HCT116 (cell line): ENCODE data around the gene SDK1. TPM values are rescaled to one million over a fixed set of nuclear protein-coding genes. Genes with fewer than 3 reads are reported as not detected.

ENCODE experiments used
- ATAC-seq: fragments of 200-7000 bp; cut with Tn5 transposase; 2 replicates; pipeline ENCODE4 v1.9.1; 2020; ENCODE audit warnings: mild to moderate bottlenecking, moderate library complexity
- BruUV-seq: library from RNA; stranded (reverse); fragments of 400-500 nt; replicated peaks from 2 replicates; lab custom pipeline; 2021; lab: Mats Ljungman, UMichigan
- CTCF ChIA-PET: fragments of 300-600 bp; sonication (Branson Sonifier 250); formaldehyde crosslinking; loops from one replicate; lab custom pipeline; 2021; ENCODE audit warnings: antibody characterized with exemption; lab: Charles Lee
- POLR2A ChIA-PET: fragments of 300-600, 350-600 bp; sonication (Branson Sonifier 250); formaldehyde crosslinking; loops from one replicate; lab custom pipeline; 2021; ENCODE audit warnings: antibody characterized with exemption; lab: Charles Lee
- RAD21 ChIA-PET, 2 experiments: fragments of 300-600 bp; sonication (Branson Sonifier 250); formaldehyde crosslinking; loops; one replicate each; lab custom pipeline; 2023; ENCODE audit warnings: low total read pairs in 2 of 2; ENCODE audit not compliant: uncharacterized antibody in 2 of 2, unreplicated experiment in 2 of 2, low non-redundant PET in 1 of 2; lab: Charles Lee
- DNase-seq: peaks from one replicate; pipeline ENCODE4 v3.0.0-alpha.2; 2010; ENCODE audit warnings: low read depth, low spot score
- H2AFZ ChIP-seq: fragments of 200-600 bp; shearing (Covaris generic), sonication (generic); 2 replicates; pipeline ENCODE4 v1.6.1; 2017; ENCODE audit warnings: low read depth, mixed run types, mixed read lengths, antibody characterized with exemption, low read length; ENCODE audit not compliant: poor library complexity, severe bottlenecking
- H3K27ac ChIP-seq: 2 replicates; pipeline ENCODE4 v1.5.1; 2012; ENCODE audit warnings: low read depth, low read length
- H3K27me3 ChIP-seq: fragments of 200-600 bp; sonication (generic); 2 replicates; pipeline ENCODE4 v1.6.1; 2016; ENCODE audit warnings: mixed run types, low read length, mixed read lengths; ENCODE audit not compliant: insufficient read depth
- H3K36me3 ChIP-seq, 2 experiments: fragments of 200-500 bp in 1 of 2; fragments of 200-600 bp in 1 of 2; sonication (Bioruptor generic) in 1 of 2; sonication (generic) in 1 of 2; 2 replicates each; pipeline versions ENCODE4 v1.5.1 to v1.6.1; 2014 to 2016; ENCODE audit warnings: low read length in 2 of 2, inconsistent platforms in 1 of 2, mixed read lengths in 1 of 2, mixed run types in 1 of 2; ENCODE audit not compliant: insufficient read depth in 2 of 2, control insufficient read depth in 1 of 2
- H3K4me1 ChIP-seq, 2 experiments: fragments of 200-600 bp in 1 of 2; sonication (generic) in 1 of 2; 2 replicates each; pipeline versions ENCODE4 v1.5.1 to v1.6.1; 2012 to 2017; ENCODE audit warnings: low read length in 2 of 2, inconsistent platforms in 1 of 2, mild to moderate bottlenecking in 1 of 2, mixed read lengths in 1 of 2, mixed run types in 1 of 2, moderate library complexity in 1 of 2; ENCODE audit not compliant: insufficient read depth in 2 of 2, control insufficient read depth in 1 of 2
- H3K4me2 ChIP-seq: fragments of 200-600 bp; sonication (generic); 2 replicates; pipeline ENCODE4 v1.6.1; 2017; ENCODE audit warnings: mixed run types, low read length, mixed read lengths
- H3K4me3 ChIP-seq, 2 experiments: fragments of 200-600 bp in 1 of 2; sonication (generic) in 1 of 2; replicated peaks in 1 of 2; 2 replicates each; pipeline ENCODE4 v1.5.1; 2011 to 2016; ENCODE audit warnings: low read length in 2 of 2, control low read depth in 1 of 2, low read depth in 1 of 2, mild to moderate bottlenecking in 1 of 2, mixed read lengths in 1 of 2, mixed run types in 1 of 2
- H3K79me2 ChIP-seq: fragments of 200-600 bp; sonication (generic); 2 replicates; pipeline ENCODE4 v1.6.1; 2017; ENCODE audit warnings: mild to moderate bottlenecking, mixed run types, low read length, moderate library complexity, mixed read lengths; ENCODE audit not compliant: insufficient read depth
- H3K9ac ChIP-seq: fragments of 200-600 bp; sonication (generic); 2 replicates; pipeline ENCODE4 v1.6.1; 2016; ENCODE audit warnings: low read length, mixed read lengths
- H3K9me2 ChIP-seq: fragments of 200-600 bp; sonication (generic), shearing (Covaris generic); 2 replicates; pipeline ENCODE4 v1.6.1; 2017; ENCODE audit warnings: mixed run types, mild to moderate bottlenecking, moderate library complexity; ENCODE audit not compliant: insufficient read depth
- H3K9me3 ChIP-seq, 2 experiments: fragments of 200-500 bp in 1 of 2; fragments of 200-600 bp in 1 of 2; sonication (Bioruptor generic) in 1 of 2; sonication (generic) in 1 of 2; 2 replicates each; pipeline ENCODE4 v1.6.1; 2014 to 2017; ENCODE audit warnings: low read length in 2 of 2, mixed read lengths in 2 of 2, inconsistent platforms in 1 of 2, low read depth in 1 of 2, mild to moderate bottlenecking in 1 of 2, mixed run types in 1 of 2, moderate library complexity in 1 of 2; ENCODE audit not compliant: control insufficient read depth in 1 of 2, insufficient read depth in 1 of 2
- H4K20me1 ChIP-seq: fragments of 200-600 bp; sonication (generic), shearing (Covaris generic); 2 replicates; pipeline ENCODE4 v1.6.1; 2017; ENCODE audit warnings: mixed run types, mild to moderate bottlenecking, moderate library complexity; ENCODE audit not compliant: insufficient read depth
- CEBPB ChIP-seq: IDR thresholded peaks from 2 replicates; pipeline ENCODE4 v1.6.1; 2012; ENCODE audit warnings: low read depth
- EGR1 ChIP-seq: IDR thresholded peaks from 2 replicates; pipeline ENCODE4 v1.6.1; 2012; ENCODE audit warnings: low read depth
- EZH2 ChIP-seq: fragments of 200-600 bp; sonication (generic); IDR thresholded peaks from 2 replicates; pipeline ENCODE4 v1.6.1; 2017; ENCODE audit warnings: antibody characterized with exemption, mixed run types
- EZH2phosphoT487 ChIP-seq: fragments of 200-600 bp; IDR thresholded peaks from 2 replicates; pipeline ENCODE4 v1.6.1; 2018; ENCODE audit warnings: antibody characterized with exemption, borderline replicate concordance
- FOSL1 ChIP-seq: IDR thresholded peaks from 2 replicates; pipeline ENCODE4 v1.6.1; 2012; ENCODE audit warnings: low read depth
- JUND ChIP-seq: IDR thresholded peaks from 2 replicates; pipeline ENCODE4 v1.6.1; 2012
- POLR2A ChIP-seq: IDR thresholded peaks from 2 replicates; pipeline ENCODE4 v1.7.0; 2011; ENCODE audit warnings: borderline replicate concordance; ENCODE audit not compliant: insufficient read depth, insufficient read length; ENCODE audit errors: extremely low read depth
- POLR2AphosphoS5 ChIP-seq: IDR thresholded peaks from 2 replicates; pipeline ENCODE4 v1.6.1; 2011; ENCODE audit warnings: mild to moderate bottlenecking, low read depth, low read length, moderate library complexity
- RAD21 ChIP-seq: IDR thresholded peaks from 2 replicates; pipeline ENCODE4 v1.6.1; 2012; ENCODE audit warnings: low read depth, mild to moderate bottlenecking
- SIN3A ChIP-seq: IDR thresholded peaks from 2 replicates; pipeline ENCODE4 v1.6.1; 2012; ENCODE audit warnings: low read depth
- TCF7L2 ChIP-seq: IDR thresholded peaks from 2 replicates; pipeline ENCODE4 v1.7.0; 2011; ENCODE audit warnings: borderline replicate concordance, inconsistent platforms; ENCODE audit not compliant: insufficient read depth, insufficient read length; ENCODE audit errors: extremely low read depth
- YY1 ChIP-seq: IDR thresholded peaks from 2 replicates; pipeline ENCODE4 v1.6.1; 2011; ENCODE audit warnings: low read length, low read depth, moderate library complexity, mild to moderate bottlenecking; ENCODE audit not compliant: insufficient replicate concordance; ENCODE audit errors: extremely low read depth
- ZFX ChIP-seq: fragments of 450-650 bp; IDR thresholded peaks from 2 replicates; pipeline ENCODE4 v1.6.1; 2017
- ZNF274 ChIP-seq: fragments of 200-500 bp; sonication (Bioruptor generic); IDR thresholded peaks from 2 replicates; pipeline ENCODE4 v1.6.1; 2014; ENCODE audit warnings: mild to moderate bottlenecking, low read depth, low read length, inconsistent platforms
- intact Hi-C: fragments of 100-400 bp; cut with micrococcal nuclease; formaldehyde crosslinking; loops from 2 replicates; pipeline ENCODE4 v1.10.0; 2022
- total RNA-seq: library from RNA; stranded (reverse); gene quantifications from one replicate; pipeline ENCODE4 v1.2.1, GENCODE V29; 2021; ENCODE audit not compliant: unreplicated experiment
- TF ChIP-seq, protein P1 (sequence below), 3 experiments: fragments of 200-600 bp in 1 of 3; sonication (generic) in 1 of 3; IDR thresholded peaks in 2 of 3; conservative IDR thresholded peaks in 1 of 3; 2 replicates each; pipeline ENCODE4 v1.5.1; 2012 to 2017; ENCODE audit warnings: low read depth in 2 of 3, low read length in 2 of 3, antibody characterized with exemption in 1 of 3, borderline replicate concordance in 1 of 3, control low read depth in 1 of 3, mild to moderate bottlenecking in 1 of 3, mixed read lengths in 1 of 3, mixed run types in 1 of 3, moderate library complexity in 1 of 3; ENCODE audit not compliant: insufficient read depth in 1 of 3
- TF ChIP-seq, protein P2 (sequence below): IDR thresholded peaks from 2 replicates; pipeline ENCODE4 v1.6.1; 2012
- TF ChIP-seq, protein P3 (sequence below): IDR thresholded peaks from 2 replicates; pipeline ENCODE4 v1.6.1; 2011; ENCODE audit warnings: mild to moderate bottlenecking, low read length, moderate library complexity; ENCODE audit not compliant: insufficient replicate concordance; ENCODE audit errors: extremely low read depth

The SDK1 gene
- total RNA-seq, 1 experiment from 2014 or later, result 0.05 TPM

DNA sequence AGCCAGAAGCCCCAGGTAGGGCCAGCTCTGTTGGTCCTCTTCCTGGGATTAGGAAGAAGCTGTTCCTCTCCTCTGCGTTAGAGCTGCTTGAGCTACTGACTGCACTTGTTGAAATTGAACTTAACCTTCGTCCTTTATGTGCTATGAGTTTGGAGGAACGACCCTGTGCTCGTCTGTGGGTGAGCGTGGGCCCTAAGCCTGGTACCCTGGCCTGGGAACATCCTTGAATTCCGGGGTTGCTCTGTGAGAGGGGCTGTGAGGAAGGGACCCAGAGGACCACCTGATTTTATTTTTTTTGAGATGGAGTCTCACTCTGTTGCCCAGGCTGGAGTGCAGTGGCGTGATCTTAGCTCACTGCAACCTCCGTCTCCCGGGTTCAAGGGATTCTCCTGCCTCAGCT, 933.8 kb downstream of the SDK1 start:
- no peaks in the 10 kb centered on the region for H3K9me2 ChIP-seq
- ChIA-PET RAD21 (interaction anchor here in 1 of 2 experiments (0.6 kb wide), 1 partner anchor 1545 kb away, joined by 3 read pairs; no protein-coding TSS in a partner anchor), POLR2A (no interaction called here), CTCF (no interaction called here)
- no peaks in the 10 kb centered on the region for H4K20me1 ChIP-seq
- BruUV-seq, result no TSS peak
- no peaks in the 10 kb centered on the region for H3K9me3 ChIP-seq
- intact Hi-C loops, result no loop called here
- H3K36me3 ChIP-seq, result no peaks in the 10 kb centered on the region
- DNase-seq (no peak), ATAC-seq (no peak)
- H3K4me2 ChIP-seq, result no peak overlapping the region
- H2AFZ ChIP-seq, result no peak overlapping the region
- H3K9ac ChIP-seq, result no peak overlapping the region
- no peaks in the 10 kb centered on the region for H3K79me2 ChIP-seq
- H3K4me3 ChIP-seq, result no peak overlapping the region
- H3K27ac ChIP-seq, result no peak overlapping the region
- H3K27me3 ChIP-seq, result peaks cover 6% of the 10 kb centered on the region; the same call in 1 of the 2 replicates
- H3K4me1 ChIP-seq, result no peaks in the 10 kb centered on the region
- TF ChIP-seq, protein P1, sequence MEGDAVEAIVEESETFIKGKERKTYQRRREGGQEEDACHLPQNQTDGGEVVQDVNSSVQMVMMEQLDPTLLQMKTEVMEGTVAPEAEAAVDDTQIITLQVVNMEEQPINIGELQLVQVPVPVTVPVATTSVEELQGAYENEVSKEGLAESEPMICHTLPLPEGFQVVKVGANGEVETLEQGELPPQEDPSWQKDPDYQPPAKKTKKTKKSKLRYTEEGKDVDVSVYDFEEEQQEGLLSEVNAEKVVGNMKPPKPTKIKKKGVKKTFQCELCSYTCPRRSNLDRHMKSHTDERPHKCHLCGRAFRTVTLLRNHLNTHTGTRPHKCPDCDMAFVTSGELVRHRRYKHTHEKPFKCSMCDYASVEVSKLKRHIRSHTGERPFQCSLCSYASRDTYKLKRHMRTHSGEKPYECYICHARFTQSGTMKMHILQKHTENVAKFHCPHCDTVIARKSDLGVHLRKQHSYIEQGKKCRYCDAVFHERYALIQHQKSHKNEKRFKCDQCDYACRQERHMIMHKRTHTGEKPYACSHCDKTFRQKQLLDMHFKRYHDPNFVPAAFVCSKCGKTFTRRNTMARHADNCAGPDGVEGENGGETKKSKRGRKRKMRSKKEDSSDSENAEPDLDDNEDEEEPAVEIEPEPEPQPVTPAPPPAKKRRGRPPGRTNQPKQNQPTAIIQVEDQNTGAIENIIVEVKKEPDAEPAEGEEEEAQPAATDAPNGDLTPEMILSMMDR (IDR thresholded peaks at IDR 0.05 in 2 of 3, conservative IDR thresholded peaks at IDR 0.05 in 1 of 3; ENCODE audit: borderline replicate concordance in 1 of 3, insufficient read depth in 1 of 3, low read depth in 2 of 3, low read length in 2 of 3), result no peak
- no peak for TF ChIP-seq EZH2phosphoT487
- TF ChIP-seq POLR2AphosphoS5, result no peak
- TF ChIP-seq SIN3A, result no peak
- no peak for TF ChIP-seq POLR2A
- TF ChIP-seq EZH2, result no peak
- no peak for TF ChIP-seq ZFX
- no peak for TF ChIP-seq FOSL1
- TF ChIP-seq TCF7L2, result no peak
- TF ChIP-seq, protein P2, sequence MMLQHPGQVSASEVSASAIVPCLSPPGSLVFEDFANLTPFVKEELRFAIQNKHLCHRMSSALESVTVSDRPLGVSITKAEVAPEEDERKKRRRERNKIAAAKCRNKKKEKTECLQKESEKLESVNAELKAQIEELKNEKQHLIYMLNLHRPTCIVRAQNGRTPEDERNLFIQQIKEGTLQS, result no peak
- no peak for TF ChIP-seq YY1
- TF ChIP-seq RAD21, result no peak
- no peak for TF ChIP-seq CEBPB
- no peak for TF ChIP-seq EGR1
- no peak for TF ChIP-seq ZNF274
- TF ChIP-seq, protein P3, sequence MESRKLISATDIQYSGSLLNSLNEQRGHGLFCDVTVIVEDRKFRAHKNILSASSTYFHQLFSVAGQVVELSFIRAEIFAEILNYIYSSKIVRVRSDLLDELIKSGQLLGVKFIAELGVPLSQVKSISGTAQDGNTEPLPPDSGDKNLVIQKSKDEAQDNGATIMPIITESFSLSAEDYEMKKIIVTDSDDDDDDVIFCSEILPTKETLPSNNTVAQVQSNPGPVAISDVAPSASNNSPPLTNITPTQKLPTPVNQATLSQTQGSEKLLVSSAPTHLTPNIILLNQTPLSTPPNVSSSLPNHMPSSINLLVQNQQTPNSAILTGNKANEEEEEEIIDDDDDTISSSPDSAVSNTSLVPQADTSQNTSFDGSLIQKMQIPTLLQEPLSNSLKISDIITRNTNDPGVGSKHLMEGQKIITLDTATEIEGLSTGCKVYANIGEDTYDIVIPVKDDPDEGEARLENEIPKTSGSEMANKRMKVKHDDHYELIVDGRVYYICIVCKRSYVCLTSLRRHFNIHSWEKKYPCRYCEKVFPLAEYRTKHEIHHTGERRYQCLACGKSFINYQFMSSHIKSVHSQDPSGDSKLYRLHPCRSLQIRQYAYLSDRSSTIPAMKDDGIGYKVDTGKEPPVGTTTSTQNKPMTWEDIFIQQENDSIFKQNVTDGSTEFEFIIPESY, result no peak
- no peak for TF ChIP-seq JUND
